Measurements from ENCODE around the gene KIAA0513.

The KIAA0513 gene

GRCh38 chr16:85142771-85143211 lies 115.2 kb downstream of the KIAA0513 start:
- Histone ChIP-seq H3K4me2 (ENCODE audit: insufficient read depth, low read length) (no peak overlapping the region), H3K9ac (ENCODE audit: low read depth, low read length) (no peak overlapping the region), H2AFZ (ENCODE audit: low read depth, low read length) (no peak overlapping the region), H3K79me2 (ENCODE audit: insufficient read depth, low read length) (no peaks in the 10 kb centered on the region), H3K4me1 (ENCODE audit: insufficient read depth, low read length) (no peaks in the 10 kb centered on the region), H3K27me3 (ENCODE audit: insufficient read depth, low read length, poor library complexity) (peaks cover 6% of the 10 kb centered on the region), H3K36me3 (ENCODE audit: insufficient read depth, low read length) (no peaks in the 10 kb centered on the region), H4K20me1 (ENCODE audit: insufficient read depth, low read length) (no peaks in the 10 kb centered on the region), H3K9me3 (ENCODE audit: insufficient read depth, low read length, severe bottlenecking) (no peaks in the 10 kb centered on the region), H3K27ac (ENCODE audit: low read length) (no peak overlapping the region), H3K4me3 (ENCODE audit: low read depth in 1 of 2, low read length in 2 of 2) (no peak overlapping the region)
- DNase-seq (no peak), ATAC-seq (ENCODE audit: insufficient read depth, low read depth) (no peak)
- no peak for TF ChIP-seq CTCF (IDR thresholded peaks at IDR 0.05; ENCODE audit: borderline replicate concordance, extremely low read depth, low read length, poor library complexity, severe bottlenecking)
- TF ChIP-seq EZH2 (IDR thresholded peaks at IDR 0.05; ENCODE audit: borderline replicate concordance, low read depth, low read length, severe bottlenecking) = no peak

Data from DND-41 (cell line).